Activated B cell treated with CpG ODN at 0.5 μM for 24 hours (primary cell): ENCODE results near the gene SEMA5B. TPM values are rescaled to one million over a fixed set of nuclear protein-coding genes. Genes with fewer than 3 reads are reported as not detected.

Experiments used
- ATAC-seq: fragments of 200-7000 bp; cut with Tn5 transposase; one replicate; pipeline ENCODE4 v1.10.0; 2021; ENCODE audit warnings: low read depth, mild to moderate bottlenecking, moderate library complexity
- CTCF ChIA-PET: fragments of 350-600 bp; sonication (Branson Sonifier 250); formaldehyde crosslinking; loops from one replicate; lab custom pipeline; 2021; ENCODE audit warnings: antibody characterized with exemption; lab: Charles Lee
- POLR2A ChIA-PET: fragments of 350-600 bp; sonication (Branson Sonifier 250); formaldehyde crosslinking; loops from one replicate; lab custom pipeline; 2021; ENCODE audit warnings: antibody characterized with exemption; lab: Charles Lee
- DNase-seq: peaks from one replicate; pipeline ENCODE4 v3.0.0; 2022
- H3K27ac Mint-ChIP-seq: one replicate; pipeline ENCODE4 v1.8.0; 2020; ENCODE audit warnings: mixed read lengths
- H3K27me3 Mint-ChIP-seq: one replicate; pipeline ENCODE4 v1.8.0; 2021; ENCODE audit warnings: mixed read lengths
- H3K36me3 Mint-ChIP-seq: one replicate; pipeline ENCODE4 v1.8.0; 2021; ENCODE audit warnings: low read depth, mixed read lengths
- H3K4me1 Mint-ChIP-seq: one replicate; pipeline ENCODE4 v1.8.0; 2021; ENCODE audit warnings: mixed read lengths
- H3K4me3 Mint-ChIP-seq: one replicate; pipeline ENCODE4 v1.8.0; 2020; ENCODE audit warnings: mild to moderate bottlenecking, mixed read lengths
- H3K9me3 Mint-ChIP-seq: one replicate; pipeline ENCODE4 v1.8.0; 2020; ENCODE audit warnings: mixed read lengths
- intact Hi-C: fragments of 100-400 bp; cut with micrococcal nuclease; formaldehyde crosslinking; loops from one replicate; pipeline ENCODE4 v1.15.1; 2024
- total RNA-seq: library from RNA; stranded (reverse); gene quantifications from 2 replicates; pipeline ENCODE4 v1.2.3, GENCODE V29; 2022
- TF ChIP-seq, protein P1 (sequence below): fragments of 200-600 bp; IDR thresholded peaks from one replicate; pipeline ENCODE4 v1.8.0; 2022; ENCODE audit warnings: antibody characterized with exemption, mild to moderate bottlenecking

SEMA5B gene
- total RNA-seq, 1 donor from 2014 or later: 1.6 TPM

GRCh38 chr3:122998856-122999255 lies 28.7 kb downstream of the SEMA5B start:
- intact Hi-C loops: no loop called here
- peaks cover 27% of the 10 kb centered on the region for H3K27me3 Mint-ChIP-seq
- no peak for ATAC-seq
- POLR2A ChIA-PET: interaction anchor here (0.7 kb wide), 1 partner anchor 89 kb away, joined by 4 read pairs; no protein-coding TSS in a partner anchor
- CTCF ChIA-PET: interaction anchor here (0.6 to 1.4 kb wide), 3 partner anchors 17 to 73 kb away, joined by 3 read pairs; no protein-coding TSS in a partner anchor
- no peak overlapping the region for H3K4me3 Mint-ChIP-seq
- DNase-seq: no peak
- no peaks in the 10 kb centered on the region for H3K9me3 Mint-ChIP-seq
- H3K4me1 Mint-ChIP-seq: no peaks in the 10 kb centered on the region
- no peak overlapping the region for H3K27ac Mint-ChIP-seq
- no peaks in the 10 kb centered on the region for H3K36me3 Mint-ChIP-seq
- TF ChIP-seq, protein P1, sequence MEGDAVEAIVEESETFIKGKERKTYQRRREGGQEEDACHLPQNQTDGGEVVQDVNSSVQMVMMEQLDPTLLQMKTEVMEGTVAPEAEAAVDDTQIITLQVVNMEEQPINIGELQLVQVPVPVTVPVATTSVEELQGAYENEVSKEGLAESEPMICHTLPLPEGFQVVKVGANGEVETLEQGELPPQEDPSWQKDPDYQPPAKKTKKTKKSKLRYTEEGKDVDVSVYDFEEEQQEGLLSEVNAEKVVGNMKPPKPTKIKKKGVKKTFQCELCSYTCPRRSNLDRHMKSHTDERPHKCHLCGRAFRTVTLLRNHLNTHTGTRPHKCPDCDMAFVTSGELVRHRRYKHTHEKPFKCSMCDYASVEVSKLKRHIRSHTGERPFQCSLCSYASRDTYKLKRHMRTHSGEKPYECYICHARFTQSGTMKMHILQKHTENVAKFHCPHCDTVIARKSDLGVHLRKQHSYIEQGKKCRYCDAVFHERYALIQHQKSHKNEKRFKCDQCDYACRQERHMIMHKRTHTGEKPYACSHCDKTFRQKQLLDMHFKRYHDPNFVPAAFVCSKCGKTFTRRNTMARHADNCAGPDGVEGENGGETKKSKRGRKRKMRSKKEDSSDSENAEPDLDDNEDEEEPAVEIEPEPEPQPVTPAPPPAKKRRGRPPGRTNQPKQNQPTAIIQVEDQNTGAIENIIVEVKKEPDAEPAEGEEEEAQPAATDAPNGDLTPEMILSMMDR: no peak

DNA sequence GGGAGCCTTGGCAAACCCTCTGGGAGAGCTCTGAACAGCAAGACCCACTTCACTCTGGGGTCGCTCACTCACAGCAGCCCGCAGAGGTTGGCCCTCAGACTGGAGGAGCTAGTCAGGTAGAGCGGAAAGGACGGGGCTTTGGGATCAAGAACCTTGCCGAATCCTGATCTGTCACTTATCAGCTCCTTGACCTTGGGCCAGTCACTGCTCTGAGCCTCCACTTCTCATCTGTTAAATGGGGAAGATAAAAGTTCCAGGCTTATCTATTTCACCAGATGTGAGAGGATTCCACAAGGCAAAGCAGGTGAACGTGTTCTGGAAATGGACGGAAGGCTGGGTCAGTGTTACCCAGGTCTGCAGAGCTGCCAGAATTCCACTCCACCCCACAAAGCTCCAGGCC lies 29.4 kb downstream of the SEMA5B start:
- Mint-ChIP-seq H3K4me1 (no peaks in the 10 kb centered on the region), H3K27me3 (peaks cover 26% of the 10 kb centered on the region), H3K27ac (no peak overlapping the region), H3K36me3 (no peaks in the 10 kb centered on the region), H3K9me3 (no peaks in the 10 kb centered on the region), H3K4me3 (no peak overlapping the region)
- intact Hi-C loops: no loop called here
- TF ChIP-seq, protein P1: no peak
- DNase-seq (no peak), ATAC-seq (no peak)
- POLR2A ChIA-PET: no interaction called here
- CTCF ChIA-PET: interaction anchor here (0.6 kb wide), 1 partner anchor 334 kb away, joined by 3 read pairs; no protein-coding TSS in a partner anchor

GRCh38 chr3:122996038-122996580 lies 31.5 kb downstream of the SEMA5B start:
- no peak for ATAC-seq
- no peak overlapping the region for H3K4me3 Mint-ChIP-seq
- DNase-seq: no peak
- no peaks in the 10 kb centered on the region for H3K4me1 Mint-ChIP-seq
- POLR2A ChIA-PET: interaction anchor here (0.5 kb wide), 1 partner anchor 313 kb away, joined by 3 read pairs; no protein-coding TSS in a partner anchor
- TF ChIP-seq, protein P1: no peak
- no peaks in the 10 kb centered on the region for H3K36me3 Mint-ChIP-seq
- H3K27ac Mint-ChIP-seq: no peak overlapping the region
- peaks cover 15% of the 10 kb centered on the region for H3K27me3 Mint-ChIP-seq
- CTCF ChIA-PET: no interaction called here
- intact Hi-C loops: no loop called here
- H3K9me3 Mint-ChIP-seq: no peaks in the 10 kb centered on the region

DNA sequence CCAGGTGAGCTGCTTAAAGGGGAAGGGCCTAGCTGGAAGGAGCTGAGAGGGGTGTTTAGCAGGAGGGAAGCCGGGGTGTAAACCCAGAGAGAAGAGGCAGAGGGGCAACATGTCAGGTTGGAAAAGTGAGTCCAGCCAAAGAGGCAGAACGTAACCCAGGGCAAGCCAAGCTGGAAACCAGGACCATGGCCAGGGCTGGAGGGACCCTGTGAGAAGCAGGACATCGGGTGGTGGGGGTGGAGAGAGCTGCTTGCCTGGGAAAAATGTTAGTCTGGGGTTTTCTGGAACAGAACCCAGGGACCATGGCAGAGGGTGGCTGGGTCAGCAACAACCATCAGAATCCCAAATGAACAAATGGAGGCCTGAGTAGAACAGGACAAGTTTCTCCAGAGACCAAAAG lies 32.6 kb downstream of the SEMA5B start:
- DNase-seq (no peak), ATAC-seq (no peak)
- Mint-ChIP-seq H3K4me3 (no peak overlapping the region), H3K27ac (no peak overlapping the region), H3K9me3 (no peaks in the 10 kb centered on the region), H3K36me3 (no peaks in the 10 kb centered on the region), H3K4me1 (no peaks in the 10 kb centered on the region), H3K27me3 (peaks cover 14% of the 10 kb centered on the region)
- ChIA-PET CTCF (no interaction called here), POLR2A (no interaction called here)
- TF ChIP-seq, protein P1: no peak
- intact Hi-C loops: no loop called here

- no peak overlapping the region for H3K27ac Mint-ChIP-seq
- ChIA-PET CTCF (no interaction called here), POLR2A (no interaction called here)
- H3K36me3 Mint-ChIP-seq: no peaks in the 10 kb centered on the region
- TF ChIP-seq, protein P1: no peak
- intact Hi-C loops: no loop called here
- no peak for DNase-seq
- ATAC-seq: no peak
- no peak overlapping the region for H3K4me3 Mint-ChIP-seq
- H3K9me3 Mint-ChIP-seq: no peaks in the 10 kb centered on the region
- H3K27me3 Mint-ChIP-seq: peaks cover 22% of the 10 kb centered on the region
- no peaks in the 10 kb centered on the region for H3K4me1 Mint-ChIP-seq
These were observed 34.2 kb downstream of the SEMA5B start for GRCh38 chr3:122993124-122993978.
